IPS DF 6.9 (cell line): ENCODE measurements around the gene DCTN2.
"Not testable (repeated sequence)": the region's sequence is repeated elsewhere in the genome, so short reads cannot be mapped to it uniquely, and the experiment has no call there.

Experiments
- DNase-seq: peaks from one replicate; pipeline ENCODE4 v3.0.0-alpha.2; 2013; ENCODE audit warnings: low read depth, low spot score
- H3K27ac ChIP-seq: one replicate; pipeline ENCODE4 v1.5.1; 2013; ENCODE audit warnings: low read length, control low read depth
- H3K27me3 ChIP-seq: 2 replicates; pipeline ENCODE4 v1.6.1; 2013; ENCODE audit warnings: mild to moderate bottlenecking, low read length; ENCODE audit not compliant: control insufficient read depth, insufficient read depth
- H3K36me3 ChIP-seq: 2 replicates; pipeline ENCODE4 v1.6.1; 2013; ENCODE audit warnings: low read length; ENCODE audit not compliant: control insufficient read depth, insufficient read depth
- H3K4me1 ChIP-seq: 2 replicates; pipeline ENCODE4 v1.6.1; 2013; ENCODE audit warnings: low read length; ENCODE audit not compliant: control insufficient read depth, insufficient read depth
- H3K4me3 ChIP-seq: 2 replicates; pipeline ENCODE4 v1.5.1; 2013; ENCODE audit warnings: mild to moderate bottlenecking, low read length
- H3K9me3 ChIP-seq: 2 replicates; pipeline ENCODE4 v1.6.1; 2013; ENCODE audit warnings: low read length, inconsistent platforms; ENCODE audit not compliant: control insufficient read depth, insufficient read depth
- WGBS: extraction: QIAGEN DNeasy Blood & Tissue Kit; methylation state at CpG from one replicate; pipeline ENCODE4 v1.1.7; 2013; ENCODE audit warnings: mixed read lengths, missing lambda C conversion rate; ENCODE audit not compliant: insufficient read length, insufficient coverage; 5-methylcytosine and 5-hydroxymethylcytosine counted together

Gene DCTN2

DNA sequence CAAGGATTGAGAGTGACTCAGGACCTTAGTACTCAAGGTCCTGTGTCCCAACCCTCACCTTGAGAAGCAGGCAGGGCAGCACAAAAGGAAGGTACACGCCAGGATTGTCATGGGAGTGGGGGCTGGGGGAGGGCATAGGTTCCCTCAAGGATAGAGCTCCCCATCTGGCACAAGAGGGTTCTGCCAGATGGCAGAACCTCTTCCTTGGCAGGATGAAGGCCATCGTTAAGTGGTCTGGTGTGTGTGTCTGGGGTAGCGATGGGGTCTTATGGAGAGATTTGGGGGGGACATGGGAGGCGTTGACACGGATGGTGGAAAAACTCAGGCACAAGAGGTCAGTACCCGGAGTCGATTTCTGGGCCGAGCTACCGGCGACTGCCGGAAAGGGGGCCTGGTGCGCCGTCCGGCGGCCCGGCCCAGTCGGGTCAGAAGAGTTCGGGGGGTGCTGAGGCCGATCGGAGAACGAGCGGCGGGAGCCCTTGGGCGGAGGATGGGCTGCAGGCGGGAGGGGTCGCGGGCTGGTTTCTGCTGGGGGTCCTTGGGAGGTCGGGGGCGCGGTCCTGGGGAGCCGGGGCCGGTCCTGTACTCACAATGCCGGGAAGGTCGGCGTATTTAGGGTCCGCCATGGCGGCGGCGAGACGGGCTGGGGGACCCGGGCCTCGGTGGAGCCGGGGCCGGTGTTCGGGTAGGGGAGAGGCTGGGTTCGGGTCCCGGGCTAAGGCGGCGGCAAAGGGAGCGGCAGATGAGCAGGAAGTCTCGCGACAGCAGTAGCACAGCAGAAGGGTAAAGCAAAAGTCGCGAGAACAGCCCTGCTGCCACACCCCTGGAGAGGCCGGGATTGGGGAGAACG is at the start of gene DCTN2:
DCTN2 (minus strand) TSS at position 755 of the 850 bp plus-strand sequence; CDS start at position 626, 129 bp downstream.
- H3K36me3 ChIP-seq, result no peaks in the 10 kb centered on the region
- peak within 1 kb of the TSS; percentile 95 for H3K4me3 ChIP-seq
- peaks cover 6% of the 10 kb centered on the region; the same call in 1 of the 2 replicates for H3K4me1 ChIP-seq
- WGBS, result no CpG with 5 or more reads among the region's 56 CpGs
- H3K27ac ChIP-seq, result no peak within 1 kb of the TSS
- DNase-seq, result peak; percentile 95
- no peaks in the 10 kb centered on the region for H3K27me3 ChIP-seq
- no peaks in the 10 kb centered on the region for H3K9me3 ChIP-seq

DNA sequence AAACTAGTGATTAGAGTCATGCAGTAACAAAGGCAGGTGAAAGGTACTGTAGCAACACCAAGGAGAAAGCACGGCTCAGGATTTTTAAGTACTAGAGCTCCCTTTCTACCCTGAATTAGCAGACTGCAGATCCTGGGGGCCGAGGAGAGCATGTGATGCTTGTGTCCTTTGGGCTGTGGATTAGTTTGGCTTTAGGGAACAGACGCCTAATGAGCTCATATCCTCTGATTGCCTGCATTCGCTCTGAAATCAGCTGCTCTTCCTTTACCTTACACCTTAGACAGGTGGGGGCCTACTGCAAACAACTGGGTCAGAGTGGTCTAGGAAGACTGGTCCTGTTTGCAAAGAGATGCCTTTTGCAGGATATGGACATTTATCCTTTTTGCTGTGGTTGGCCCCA is 46.2 kb upstream of the DCTN2 start:
- H3K4me1 ChIP-seq, result peaks cover 2% of the 10 kb centered on the region
- H3K27me3 ChIP-seq, result no peaks in the 10 kb centered on the region
- no peaks in the 10 kb centered on the region for H3K36me3 ChIP-seq
- H3K27ac ChIP-seq, result no peak overlapping the region
- no peak overlapping the region for H3K4me3 ChIP-seq
- DNase-seq, result no peak
- H3K9me3 ChIP-seq, result no peaks in the 10 kb centered on the region
- WGBS, result no CpG with 5 or more reads among the region's 4 CpGs

- Histone ChIP-seq H3K27me3 (no peaks in the 10 kb centered on the region; the same call in 1 of the 2 replicates), H3K27ac (no peak overlapping the region), H3K9me3 (no peaks in the 10 kb centered on the region), H3K4me3 (no peak overlapping the region), H3K4me1 (peaks cover 2% of the 10 kb centered on the region), H3K36me3 (no peaks in the 10 kb centered on the region)
- no peak for DNase-seq
- WGBS, result no CpG with 5 or more reads among the region's 2 CpGs
These were observed 45.7 kb upstream of the DCTN2 start for GRCh38 chr12:57592551-57593165.

GRCh38 chr12:57591782-57592325 is 44.9 kb upstream of the DCTN2 start:
- no CpG with 5 or more reads among the region's 10 CpGs for WGBS
- Histone ChIP-seq H3K4me3 (peak overlapping the region; percentile 89; the same call in 1 of the 2 replicates), H3K27ac (no peak overlapping the region), H3K4me1 (peaks cover 2% of the 10 kb centered on the region), H3K36me3 (no peaks in the 10 kb centered on the region), H3K27me3 (no peaks in the 10 kb centered on the region; the same call in 1 of the 2 replicates), H3K9me3 (no peaks in the 10 kb centered on the region)
- no peak for DNase-seq

DNA sequence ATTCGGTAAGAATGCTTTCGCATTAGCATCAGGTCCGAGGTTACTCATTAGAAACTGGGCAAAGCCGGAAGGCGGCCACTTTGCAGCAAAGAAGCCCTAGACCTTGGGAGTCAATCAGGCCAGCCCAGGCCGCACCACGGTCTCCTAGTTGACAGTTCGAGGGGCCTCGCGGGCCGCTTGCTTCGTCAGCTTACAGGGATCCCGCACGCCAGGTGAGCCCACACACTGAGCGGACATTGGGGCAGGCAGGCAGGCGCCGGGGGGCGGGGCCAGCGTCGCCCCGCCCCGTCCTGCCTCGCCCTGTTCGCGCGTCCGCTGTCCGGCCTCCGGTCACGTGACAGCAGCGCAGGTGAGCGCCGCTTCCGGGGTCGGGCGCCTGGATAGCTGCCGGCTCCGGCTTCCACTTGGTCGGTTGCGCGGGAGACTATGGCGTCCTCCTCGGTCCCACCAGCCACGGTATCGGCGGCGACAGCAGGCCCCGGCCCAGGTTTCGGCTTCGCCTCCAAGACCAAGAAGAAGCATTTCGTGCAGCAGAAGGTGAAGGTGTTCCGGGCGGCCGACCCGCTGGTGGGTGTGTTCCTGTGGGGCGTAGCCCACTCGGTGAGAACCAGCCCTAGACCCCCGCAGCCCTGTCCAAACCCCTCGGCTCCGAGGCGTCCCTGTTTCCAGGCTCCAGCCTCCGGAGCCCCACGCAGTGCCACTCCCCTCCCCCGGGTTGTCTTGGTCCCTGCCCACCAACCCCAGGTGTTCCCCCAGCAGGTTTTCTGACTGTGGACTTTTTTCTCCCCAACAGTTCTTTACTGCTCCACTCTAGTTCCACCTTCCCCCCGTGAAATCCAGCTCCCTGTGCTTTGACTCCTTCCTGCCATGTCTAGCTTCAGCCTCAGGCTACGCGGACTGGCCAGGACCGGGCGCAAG is 44.1 kb upstream of the DCTN2 start, which contains the start of gene PIP4K2C:
PIP4K2C (plus strand) TSS at position 329 of the 918 bp plus-strand sequence; CDS start at position 427, 98 bp downstream.
- Histone ChIP-seq H3K27ac (no peak within 1 kb of the TSS), H3K27me3 (no peaks in the 10 kb centered on the region; the same call in 1 of the 2 replicates), H3K9me3 (no peaks in the 10 kb centered on the region), H3K36me3 (no peaks in the 10 kb centered on the region), H3K4me1 (peaks cover 2% of the 10 kb centered on the region), H3K4me3 (peak within 1 kb of the TSS; percentile 89)
- DNase-seq, result no peak
- WGBS, result no CpG with 5 or more reads among the region's 69 CpGs

DNA sequence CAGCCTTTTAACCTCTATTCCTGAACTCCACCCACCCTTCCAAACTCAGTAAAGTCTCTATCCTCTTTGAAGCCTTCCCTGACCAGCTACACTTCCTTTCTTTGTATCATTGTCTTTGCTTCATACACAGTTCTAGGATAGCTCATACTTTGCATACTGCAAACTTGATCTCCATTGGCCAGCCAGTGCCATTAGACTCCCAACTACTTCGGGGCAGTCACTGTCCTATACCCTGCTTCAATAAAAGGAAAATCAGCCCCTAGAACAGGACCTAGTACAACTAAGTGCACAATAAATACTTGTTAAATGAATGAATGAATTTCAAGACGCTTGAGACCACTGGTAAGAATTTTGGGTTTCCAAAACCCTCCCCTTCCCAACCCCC is 43.5 kb upstream of the DCTN2 start:
- H3K9me3 ChIP-seq, result no peaks in the 10 kb centered on the region
- H3K4me1 ChIP-seq, result peaks cover 2% of the 10 kb centered on the region
- no peak for DNase-seq
- no peaks in the 10 kb centered on the region; the same call in 1 of the 2 replicates for H3K27me3 ChIP-seq
- no peaks in the 10 kb centered on the region for H3K36me3 ChIP-seq
- no CpG with 5 or more reads among the region's 2 CpGs for WGBS
- H3K4me3 ChIP-seq, result peak overlapping the region; percentile 89; the same call in 1 of the 2 replicates
- no peak overlapping the region for H3K27ac ChIP-seq

DNA sequence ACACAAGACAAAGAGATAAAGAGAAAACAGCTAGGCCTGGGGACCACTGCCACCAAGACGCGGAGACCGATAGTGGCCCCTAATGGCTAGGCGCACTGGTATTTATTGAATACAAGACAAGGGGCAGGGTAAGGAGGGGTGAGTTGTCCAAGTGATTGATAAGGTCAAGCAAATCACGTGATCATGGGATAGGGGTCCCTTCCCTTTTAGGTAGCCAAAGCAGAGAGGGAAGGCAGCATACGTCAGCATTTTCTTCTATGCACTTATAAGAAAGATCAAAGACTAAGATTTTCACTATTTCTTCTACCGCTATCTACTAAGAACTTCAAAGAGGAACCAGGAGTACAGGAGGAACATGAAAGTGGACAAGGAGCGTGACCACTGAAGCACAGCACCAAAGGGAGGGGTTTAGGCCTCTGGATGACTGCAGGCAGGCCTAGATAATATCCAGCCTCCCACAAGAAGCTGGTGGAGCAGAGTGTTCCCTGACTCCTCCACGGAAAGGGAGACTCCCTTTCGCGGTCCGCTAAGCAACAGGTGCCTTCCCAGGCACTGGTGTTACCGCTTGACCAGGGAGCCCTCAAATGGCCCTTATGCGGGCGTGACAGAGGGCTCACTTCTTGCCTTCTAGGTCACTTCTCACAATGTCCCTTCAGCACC is 42.1 kb upstream of the DCTN2 start:
- H3K4me1 ChIP-seq, H3K27me3 ChIP-seq, H3K36me3 ChIP-seq, H3K9me3 ChIP-seq, H3K27ac ChIP-seq, DNase-seq, H3K4me3 ChIP-seq: not testable (repeated sequence)
- no CpG with 5 or more reads among the region's 15 CpGs for WGBS

DNA sequence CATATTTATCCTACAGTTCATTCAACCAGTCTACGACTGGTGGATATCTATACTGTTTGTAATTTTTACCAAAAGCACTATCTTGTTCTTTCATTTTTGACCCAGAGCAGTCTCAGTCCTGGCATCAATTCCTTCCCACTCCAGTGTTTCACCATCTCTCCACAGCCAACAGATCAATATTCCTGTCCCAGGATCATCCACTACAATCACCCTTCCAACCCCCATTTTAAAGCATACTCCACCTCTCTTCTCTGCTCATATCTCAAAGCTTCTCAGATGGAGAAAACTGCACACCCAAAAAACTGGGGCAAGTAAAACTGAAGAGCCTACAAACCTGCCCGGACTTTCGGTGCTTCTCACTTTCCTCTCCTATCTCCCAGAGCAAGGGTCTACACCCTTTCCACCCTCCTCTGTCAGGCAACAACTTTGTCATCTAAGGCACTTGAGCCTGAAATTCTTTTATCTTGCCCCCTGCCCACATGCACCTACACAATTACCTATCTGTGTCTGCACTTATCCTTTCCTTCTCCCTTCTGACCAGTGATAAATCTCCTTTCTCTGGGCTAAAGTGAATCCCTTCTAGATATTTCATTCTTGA is 39.9 kb upstream of the DCTN2 start:
- peaks cover under 1% of the 10 kb centered on the region for H3K36me3 ChIP-seq
- no peak for DNase-seq
- no peak overlapping the region for H3K4me3 ChIP-seq
- WGBS, result no CpG with 5 or more reads among the region's 3 CpGs
- H3K27me3 ChIP-seq, result no peaks in the 10 kb centered on the region; the same call in 1 of the 2 replicates
- no peaks in the 10 kb centered on the region for H3K9me3 ChIP-seq
- no peak overlapping the region for H3K27ac ChIP-seq
- H3K4me1 ChIP-seq, result no peaks in the 10 kb centered on the region

DNA sequence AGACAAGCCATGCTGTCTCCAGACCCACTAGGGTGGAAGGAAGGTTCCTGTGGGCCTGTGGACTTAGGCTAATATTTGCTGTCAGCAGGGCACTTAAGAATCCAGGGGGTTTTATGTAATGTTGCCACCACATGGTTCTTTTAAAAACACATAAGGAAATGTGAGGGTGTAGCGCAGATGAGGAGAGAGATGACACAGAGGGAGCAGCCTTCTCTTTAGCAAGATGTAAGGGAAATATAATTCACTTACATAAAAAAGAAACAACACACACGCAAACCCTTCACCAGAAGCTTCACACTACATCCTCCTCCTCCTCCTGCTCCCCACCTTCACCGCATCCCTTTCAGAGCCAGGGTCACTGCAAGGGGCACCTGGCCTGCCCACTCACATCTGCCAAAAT is 39.1 kb upstream of the DCTN2 start:
- 100% methylated on average over 1 of the region's 3 CpGs for WGBS
- Histone ChIP-seq H3K36me3 (peaks cover 5% of the 10 kb centered on the region), H3K9me3 (no peaks in the 10 kb centered on the region), H3K4me1 (no peaks in the 10 kb centered on the region), H3K27me3 (no peaks in the 10 kb centered on the region; the same call in 1 of the 2 replicates), H3K27ac (no peak overlapping the region), H3K4me3 (no peak overlapping the region)
- no peak for DNase-seq
